KMS-11 (cell line): Measurements from ENCODE around the gene PTPRF.

Experiments used
- H2AFZ ChIP-seq: fragments of 200-600 bp; sonication (generic); 2 replicates; pipeline ENCODE4 v1.6.1; 2016; ENCODE audit warnings: antibody characterized with exemption, mixed run types, low read depth
- H3K27ac ChIP-seq: fragments of 200-600 bp; sonication (generic); 2 replicates; pipeline ENCODE4 v1.6.1; 2016; ENCODE audit warnings: mild to moderate bottlenecking, mixed run types
- H3K27me3 ChIP-seq: fragments of 200-600 bp; sonication (generic); 2 replicates; pipeline ENCODE4 v1.6.1; 2017; ENCODE audit warnings: mild to moderate bottlenecking, low read depth, mixed run types, moderate library complexity; ENCODE audit not compliant: insufficient read depth
- H3K36me3 ChIP-seq: fragments of 200-600 bp; sonication (generic); 2 replicates; pipeline ENCODE4 v1.6.1; 2017; ENCODE audit warnings: mild to moderate bottlenecking, mixed run types; ENCODE audit not compliant: insufficient read depth
- H3K4me1 ChIP-seq: fragments of 200-600 bp; sonication (generic); 2 replicates; pipeline ENCODE4 v1.6.1; 2016; ENCODE audit warnings: mild to moderate bottlenecking, low read depth, mixed run types; ENCODE audit not compliant: poor library complexity, severe bottlenecking
- H3K4me2 ChIP-seq: fragments of 200-600 bp; sonication (generic); 2 replicates; pipeline ENCODE4 v1.7.0; 2016; ENCODE audit warnings: mild to moderate bottlenecking, mixed run types
- H3K4me3 ChIP-seq: fragments of 200-600 bp; sonication (generic); IDR thresholded peaks from 2 replicates; pipeline ENCODE4 v1.6.1; 2017; ENCODE audit warnings: low read depth, low read length, mixed read lengths; ENCODE audit not compliant: insufficient read depth
- H3K79me2 ChIP-seq: fragments of 200-600 bp; sonication (generic); 2 replicates; pipeline ENCODE4 v1.6.1; 2016; ENCODE audit warnings: low read depth, mixed run types; ENCODE audit not compliant: insufficient read depth
- H3K9ac ChIP-seq: fragments of 200-600 bp; sonication (generic); 2 replicates; pipeline ENCODE4 v1.6.1; 2016; ENCODE audit warnings: mild to moderate bottlenecking, mixed run types
- H4K20me1 ChIP-seq: fragments of 200-600 bp; sonication (generic); 2 replicates; pipeline ENCODE4 v1.6.1; 2016; ENCODE audit warnings: mild to moderate bottlenecking, mixed run types; ENCODE audit not compliant: insufficient read depth
- TF ChIP-seq, protein P1 (sequence below): fragments of 200-600 bp; sonication (generic); conservative IDR thresholded peaks from 2 replicates; pipeline ENCODE4 v1.6.1; 2017; ENCODE audit warnings: low read depth, mild to moderate bottlenecking, antibody characterized with exemption, low read length, moderate library complexity, mixed read lengths

The PTPRF gene

GRCh38 chr1:43612406-43612805 is 81.7 kb downstream of the PTPRF start:
- no peak overlapping the region for H3K4me2 ChIP-seq
- H3K4me1 ChIP-seq, result no peaks in the 10 kb centered on the region
- H2AFZ ChIP-seq, result no peak overlapping the region
- no peak overlapping the region for H3K27ac ChIP-seq
- no peaks in the 10 kb centered on the region for H3K79me2 ChIP-seq
- no peak overlapping the region for H3K9ac ChIP-seq
- TF ChIP-seq, protein P1, sequence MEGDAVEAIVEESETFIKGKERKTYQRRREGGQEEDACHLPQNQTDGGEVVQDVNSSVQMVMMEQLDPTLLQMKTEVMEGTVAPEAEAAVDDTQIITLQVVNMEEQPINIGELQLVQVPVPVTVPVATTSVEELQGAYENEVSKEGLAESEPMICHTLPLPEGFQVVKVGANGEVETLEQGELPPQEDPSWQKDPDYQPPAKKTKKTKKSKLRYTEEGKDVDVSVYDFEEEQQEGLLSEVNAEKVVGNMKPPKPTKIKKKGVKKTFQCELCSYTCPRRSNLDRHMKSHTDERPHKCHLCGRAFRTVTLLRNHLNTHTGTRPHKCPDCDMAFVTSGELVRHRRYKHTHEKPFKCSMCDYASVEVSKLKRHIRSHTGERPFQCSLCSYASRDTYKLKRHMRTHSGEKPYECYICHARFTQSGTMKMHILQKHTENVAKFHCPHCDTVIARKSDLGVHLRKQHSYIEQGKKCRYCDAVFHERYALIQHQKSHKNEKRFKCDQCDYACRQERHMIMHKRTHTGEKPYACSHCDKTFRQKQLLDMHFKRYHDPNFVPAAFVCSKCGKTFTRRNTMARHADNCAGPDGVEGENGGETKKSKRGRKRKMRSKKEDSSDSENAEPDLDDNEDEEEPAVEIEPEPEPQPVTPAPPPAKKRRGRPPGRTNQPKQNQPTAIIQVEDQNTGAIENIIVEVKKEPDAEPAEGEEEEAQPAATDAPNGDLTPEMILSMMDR, result no peak
- H3K27me3 ChIP-seq, result no peaks in the 10 kb centered on the region
- H3K36me3 ChIP-seq, result no peaks in the 10 kb centered on the region
- no peaks in the 10 kb centered on the region for H4K20me1 ChIP-seq
- H3K4me3 ChIP-seq, result no peak overlapping the region

GRCh38 chr1:43613075-43613942 is 82.6 kb downstream of the PTPRF start:
- Histone ChIP-seq H3K27me3 (no peaks in the 10 kb centered on the region), H3K4me2 (no peak overlapping the region), H3K4me1 (no peaks in the 10 kb centered on the region), H3K4me3 (no peak overlapping the region), H3K27ac (no peak overlapping the region), H2AFZ (no peak overlapping the region), H3K36me3 (no peaks in the 10 kb centered on the region), H4K20me1 (no peaks in the 10 kb centered on the region), H3K9ac (no peak overlapping the region), H3K79me2 (no peaks in the 10 kb centered on the region)
- TF ChIP-seq, protein P1, result no peak

DNA sequence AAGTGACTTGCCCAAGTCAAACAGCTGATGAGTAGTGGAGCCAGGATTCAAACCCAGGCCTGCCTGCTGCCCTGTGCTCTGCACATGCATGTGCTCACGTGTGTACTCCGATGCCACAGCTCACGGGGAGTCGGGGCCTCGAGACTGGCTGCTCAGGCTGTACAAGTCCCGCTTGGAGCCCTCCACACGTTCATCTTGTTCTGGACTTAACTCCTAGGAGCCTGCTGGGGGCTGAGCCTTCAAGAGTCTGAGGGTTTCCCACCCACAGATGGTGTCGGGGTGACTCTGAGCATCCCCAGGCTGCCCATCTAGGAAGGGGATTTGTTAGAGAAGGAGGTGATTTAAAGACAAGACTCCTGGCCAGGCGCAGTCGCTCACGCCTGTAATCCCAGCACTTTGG is 83.5 kb downstream of the PTPRF start:
- Histone ChIP-seq H3K4me3 (no peak overlapping the region), H3K27me3 (no peaks in the 10 kb centered on the region), H3K4me1 (no peaks in the 10 kb centered on the region), H3K4me2 (no peak overlapping the region), H3K27ac (no peak overlapping the region), H3K79me2 (no peaks in the 10 kb centered on the region), H3K36me3 (no peaks in the 10 kb centered on the region), H4K20me1 (no peaks in the 10 kb centered on the region), H3K9ac (no peak overlapping the region), H2AFZ (no peak overlapping the region)
- TF ChIP-seq, protein P1, result no peak

GRCh38 chr1:43614891-43615290 is 84.2 kb downstream of the PTPRF start:
- no peaks in the 10 kb centered on the region for H3K27me3 ChIP-seq
- no peak overlapping the region for H3K27ac ChIP-seq
- no peaks in the 10 kb centered on the region for H3K79me2 ChIP-seq
- no peaks in the 10 kb centered on the region for H4K20me1 ChIP-seq
- no peak overlapping the region for H3K4me3 ChIP-seq
- no peak overlapping the region for H3K4me2 ChIP-seq
- TF ChIP-seq, protein P1, result no peak
- no peak overlapping the region for H3K9ac ChIP-seq
- no peaks in the 10 kb centered on the region for H3K36me3 ChIP-seq
- no peaks in the 10 kb centered on the region for H3K4me1 ChIP-seq
- no peak overlapping the region for H2AFZ ChIP-seq
